GM12878 (cell line): ENCODE results near the gene PDGFA. TPM values are rescaled to one million over a fixed set of nuclear protein-coding genes. Genes with fewer than 3 reads are reported as not detected.

Experiments
- ATAC-seq: fragments of 200-7000 bp; cut with Tn5 transposase; 3 replicates; pipeline ENCODE4 v1.9.1; 2020; ENCODE audit warnings: mild to moderate bottlenecking, moderate library complexity
- BruUV-seq: library from RNA; stranded (reverse); fragments of 400-500 nt; replicated peaks from 2 replicates; lab custom pipeline; 2021; lab: Mats Ljungman, UMichigan
- CTCF ChIA-PET: fragments of 300-600 bp; sonication (Branson Sonifier 250); formaldehyde crosslinking; extraction: SDS; loops from one replicate; lab custom pipeline; 2021; ENCODE audit warnings: inconsistent platforms; lab: Yijun Ruan, JAX
- POLR2A ChIA-PET: fragments of 350-600 bp; formaldehyde crosslinking; extraction: SDS; loops from one replicate; lab custom pipeline; 2021; ENCODE audit warnings: inconsistent platforms; lab: Charles Lee
- RAD21 ChIA-PET: fragments of 300-600 bp; sonication (Branson Sonifier 250); formaldehyde crosslinking; loops from one replicate; lab custom pipeline; 2023; ENCODE audit warnings: antibody characterized with exemption; ENCODE audit not compliant: unreplicated experiment; lab: Charles Lee
- SMC1A ChIA-PET: fragments of 300-600 bp; sonication (Branson Sonifier 250); formaldehyde crosslinking; loops from one replicate; lab custom pipeline; 2023; ENCODE audit not compliant: unreplicated experiment, uncharacterized antibody; lab: Charles Lee
- DNase-seq: peaks from one replicate; pipeline ENCODE4 v3.0.0-alpha.2; 2011; ENCODE audit warnings: low read depth, low spot score
- FAIRE-seq: peaks from 3 replicates; lab custom pipeline; 2011; peaks lifted over from hg19 to GRCh38; lab: Jason Lieb, UNC
- H2AFZ ChIP-seq: 2 replicates; pipeline ENCODE4 v1.6.0; 2011; ENCODE audit warnings: low read depth, low read length, control low read depth; ENCODE audit not compliant: control insufficient read depth
- H3K27ac ChIP-seq: 2 replicates; pipeline ENCODE4 v1.5.1; 2011; ENCODE audit warnings: control low read depth; ENCODE audit not compliant: control insufficient read depth, insufficient read depth
- H3K27me3 ChIP-seq, 2 experiments: replicated peaks in 1 of 2; 2 replicates each; pipeline versions ENCODE4 v1.6.0 to v1.6.1; 2011; ENCODE audit warnings: low read length in 1 of 2; ENCODE audit not compliant: control insufficient read depth in 2 of 2, insufficient read depth in 2 of 2
- H3K36me3 ChIP-seq, 2 experiments: 2 replicates each; pipeline ENCODE4 v1.5.1; 2011; ENCODE audit warnings: low read length in 1 of 2; ENCODE audit not compliant: control insufficient read depth in 2 of 2, insufficient read depth in 2 of 2
- H3K4me1 ChIP-seq: 2 replicates; pipeline ENCODE4 v1.6.1; 2011; ENCODE audit warnings: mild to moderate bottlenecking, low read length, moderate library complexity, mixed read lengths; ENCODE audit not compliant: control insufficient read depth, insufficient read depth
- H3K4me2 ChIP-seq: 2 replicates; pipeline ENCODE4 v1.6.0; 2011; ENCODE audit warnings: control low read depth; ENCODE audit not compliant: control insufficient read depth, insufficient read depth
- H3K4me3 ChIP-seq: fragments of 200-600 bp; sonication (generic); 2 replicates; pipeline ENCODE4 v1.5.1; 2016
- H3K79me2 ChIP-seq: 2 replicates; pipeline ENCODE4 v1.6.0; 2011; ENCODE audit warnings: low read length; ENCODE audit not compliant: control insufficient read depth, insufficient read depth
- H3K9ac ChIP-seq: 2 replicates; pipeline ENCODE4 v1.8.0; 2011; ENCODE audit warnings: low read length, control low read depth, mixed read lengths; ENCODE audit not compliant: control insufficient read depth, insufficient read depth
- H3K9me3 ChIP-seq: replicated peaks from 3 replicates; pipeline ENCODE4 v1.5.1; 2011; ENCODE audit warnings: mild to moderate bottlenecking, low read length; ENCODE audit not compliant: control insufficient read depth, insufficient read depth
- H4K20me1 ChIP-seq: 2 replicates; pipeline ENCODE4 v1.6.0; 2011; ENCODE audit not compliant: control insufficient read depth, insufficient read depth
- ASH2L ChIP-seq: fragments of 300-600, 200-600 bp; sonication (generic); IDR thresholded peaks from 2 replicates; pipeline ENCODE4 v1.6.1; 2017; ENCODE audit warnings: low read depth, mild to moderate bottlenecking, borderline replicate concordance
- ELK1 ChIP-seq: IDR thresholded peaks from 2 replicates; pipeline ENCODE4 v1.6.1; 2012; ENCODE audit warnings: low read depth, low read length, improper control_type of control experiment
- FOXM1 ChIP-seq: IDR thresholded peaks from 2 replicates; pipeline ENCODE4 v1.6.1; 2012; ENCODE audit warnings: low read depth, mild to moderate bottlenecking, inconsistent platforms, low read length, moderate library complexity
- HDAC6 ChIP-seq: fragments of 200-600 bp; sonication (generic); IDR thresholded peaks from one replicate; pipeline ENCODE4 v1.8.0; 2017; ENCODE audit warnings: antibody characterized with exemption; ENCODE audit not compliant: unreplicated experiment
- PBX3 ChIP-seq: IDR thresholded peaks from 2 replicates; pipeline ENCODE4 v1.6.1; 2011; ENCODE audit warnings: mild to moderate bottlenecking, low read depth, low read length, moderate library complexity; ENCODE audit not compliant: insufficient replicate concordance
- POU2F2 ChIP-seq: IDR thresholded peaks from 3 replicates; pipeline ENCODE4 v1.6.1; 2011; ENCODE audit warnings: low read depth, mild to moderate bottlenecking, low read length, borderline replicate concordance
- PRDM15 ChIP-seq: fragments of 450-650 bp; formaldehyde crosslinking; IDR thresholded peaks from 2 replicates; pipeline ENCODE4 v1.4.0; 2020; ENCODE audit warnings: mild to moderate bottlenecking, moderate library complexity
- TCF12 ChIP-seq: IDR thresholded peaks from 2 replicates; pipeline ENCODE4 v1.6.1; 2011; ENCODE audit warnings: low read depth, mild to moderate bottlenecking, low read length
- WGBS: methylation state at CpG from one replicate; pipeline ENCODE4 v1.1.6; 2016; ENCODE audit warnings: low lambda C conversion rate; ENCODE audit not compliant: insufficient replicate concordance, insufficient coverage; ENCODE audit errors: missing lambda C conversion rate; 5-methylcytosine and 5-hydroxymethylcytosine counted together
- in situ Hi-C: fragments of 300-500 bp; cut with MboI; formaldehyde crosslinking; loops from 9 replicates; pipeline ENCODE4 v1.14.3; 2018; ENCODE audit warnings: mixed read lengths
- intact Hi-C: fragments of 100-400 bp; cut with micrococcal nuclease; formaldehyde crosslinking; loops from one replicate; pipeline ENCODE4 v1.14.2; 2022; ENCODE audit not compliant: unreplicated experiment
- polyA plus RNA-seq, 11 experiments: library from polyadenylated mRNA; depleted of rRNA in 4 of 11; unstranded in 6 of 11; stranded (reverse) in 5 of 11; fragments of >200 nt; fragmentation: Nextera tagmentation in 4 of 11; fragmentation: Illumina TruSeq in 1 of 11; extraction: Ambion mirVana in 4 of 11; extraction: Trizol in 1 of 11; gene quantifications; 1 replicate in 1 of 11; 2 replicates in 10 of 11; pipeline versions ENCODE4 v1.2.1 to v1.2.3, GENCODE V29; 2011 to 2016; ENCODE audit warnings: inconsistent platforms in 2 of 11, missing spikeins in 2 of 11, low read depth in 1 of 11
- total RNA-seq, 4 experiments: library from RNA; depleted of rRNA in 3 of 4; stranded (reverse); fragments of >200 nt in 3 of 4; fragmentation: Illumina TruSeq in 1 of 4; extraction: Trizol in 1 of 4; gene quantifications; 2 replicates each; pipeline versions ENCODE4 v1.2.1 to v1.2.3, GENCODE V29; 2013 to 2021

PDGFA gene
- total and polyA plus RNA-seq, 10 of the 15 experiments (the other 5 are each of a cell fraction or from before 2014, with no cell fraction given) = 2.5 to 10.0 (median 5.6) TPM

GRCh38 chr7:468681-469562 lies 50.7 kb downstream of the PDGFA start:
- H3K4me2 ChIP-seq = no peak overlapping the region
- SMC1A ChIA-PET = no interaction called here
- no peaks in the 10 kb centered on the region; the same call in 2 of the 3 replicates for H3K9me3 ChIP-seq
- POLR2A ChIA-PET = interaction anchor here (0.6 kb wide), 1 partner anchor 17 kb away, joined by 3 read pairs; no protein-coding TSS in a partner anchor
- no peak overlapping the region for H3K4me3 ChIP-seq
- no peaks in the 10 kb centered on the region for H3K36me3 ChIP-seq
- BruUV-seq = no TSS peak
- no peak for FAIRE-seq
- 32% methylated on average over 16 of the region's 16 CpGs for WGBS
- intact Hi-C loops = no loop called here
- H3K27ac ChIP-seq = no peak overlapping the region
- no peak overlapping the region for H2AFZ ChIP-seq
- TF ChIP-seq FOXM1 = no peak
- no peaks in the 10 kb centered on the region for H4K20me1 ChIP-seq
- no peaks in the 10 kb centered on the region for H3K27me3 ChIP-seq
- CTCF ChIA-PET = no interaction called here
- H3K79me2 ChIP-seq = no peaks in the 10 kb centered on the region
- ATAC-seq = no peak
- H3K9ac ChIP-seq = no peak overlapping the region
- no peak for DNase-seq
- in situ Hi-C loops = no loop called here
- H3K4me1 ChIP-seq = no peaks in the 10 kb centered on the region
- RAD21 ChIA-PET = interaction anchor here (0.6 kb wide), 1 partner anchor 250 kb away, joined by 3 read pairs; no protein-coding TSS in a partner anchor

- WGBS = 74% methylated on average over 5 of the region's 5 CpGs
- RAD21 ChIA-PET = no interaction called here
- DNase-seq (no peak), ATAC-seq (no peak), FAIRE-seq (no peak)
- Histone ChIP-seq H2AFZ (no peak overlapping the region), H3K27me3 (no peaks in the 10 kb centered on the region), H3K4me2 (no peak overlapping the region), H3K36me3 (no peaks in the 10 kb centered on the region), H3K4me1 (no peaks in the 10 kb centered on the region), H3K9me3 (no peaks in the 10 kb centered on the region; the same call in 2 of the 3 replicates), H3K4me3 (no peak overlapping the region), H3K9ac (no peak overlapping the region), H3K79me2 (no peaks in the 10 kb centered on the region), H3K27ac (no peak overlapping the region), H4K20me1 (no peaks in the 10 kb centered on the region)
- POLR2A ChIA-PET = no interaction called here
- intact Hi-C loops = no loop called here
- CTCF ChIA-PET = no interaction called here
- in situ Hi-C loops = no loop called here
- SMC1A ChIA-PET = no interaction called here
- BruUV-seq = no TSS peak
- TF ChIP-seq ELK1 (no peak), PRDM15 (CRISPR knock-in tag) (no peak), PBX3 (no peak), TCF12 (no peak), ASH2L (no peak), POU2F2 (no peak), HDAC6 (no peak)
These were observed 51.6 kb downstream of the PDGFA start for GRCh38 chr7:467856-468545.
